HG03039 (cell line): Measurements from ENCODE around the gene NBPF3.
"Not testable (repeated sequence)": the region's sequence is repeated elsewhere in the genome, so short reads cannot be mapped to it uniquely, and the experiment has no call there.

Source experiments
- ATAC-seq: cut with Tn5 transposase; IDR thresholded peaks from one replicate; pipeline ENCODE4 v1.9.1; 2021; ENCODE audit warnings: mild to moderate bottlenecking, moderate library complexity; ENCODE audit not compliant: unreplicated experiment

NBPF3 gene

DNA sequence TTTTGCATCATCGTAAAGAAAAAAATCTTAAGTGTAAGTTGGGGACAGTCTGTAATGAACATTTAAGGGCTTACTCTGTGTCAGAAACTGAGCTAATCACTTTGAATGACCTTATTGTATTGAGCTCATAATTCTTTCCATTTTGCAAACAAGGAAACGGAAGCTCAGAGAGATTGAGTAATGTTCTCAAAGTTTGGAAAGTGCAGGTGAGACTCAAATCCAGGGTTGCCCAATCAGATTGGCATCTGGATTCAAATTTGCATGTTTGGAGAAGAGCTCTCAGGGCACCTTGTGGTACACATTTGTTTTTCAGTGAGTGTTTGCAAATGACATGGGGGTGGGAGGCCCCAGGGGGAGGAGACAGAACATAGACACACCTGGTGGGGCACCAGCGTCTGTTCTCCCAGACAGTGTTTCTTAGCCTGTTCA is 77.2 kb downstream of the NBPF3 start:
- ATAC-seq = no peak

DNA sequence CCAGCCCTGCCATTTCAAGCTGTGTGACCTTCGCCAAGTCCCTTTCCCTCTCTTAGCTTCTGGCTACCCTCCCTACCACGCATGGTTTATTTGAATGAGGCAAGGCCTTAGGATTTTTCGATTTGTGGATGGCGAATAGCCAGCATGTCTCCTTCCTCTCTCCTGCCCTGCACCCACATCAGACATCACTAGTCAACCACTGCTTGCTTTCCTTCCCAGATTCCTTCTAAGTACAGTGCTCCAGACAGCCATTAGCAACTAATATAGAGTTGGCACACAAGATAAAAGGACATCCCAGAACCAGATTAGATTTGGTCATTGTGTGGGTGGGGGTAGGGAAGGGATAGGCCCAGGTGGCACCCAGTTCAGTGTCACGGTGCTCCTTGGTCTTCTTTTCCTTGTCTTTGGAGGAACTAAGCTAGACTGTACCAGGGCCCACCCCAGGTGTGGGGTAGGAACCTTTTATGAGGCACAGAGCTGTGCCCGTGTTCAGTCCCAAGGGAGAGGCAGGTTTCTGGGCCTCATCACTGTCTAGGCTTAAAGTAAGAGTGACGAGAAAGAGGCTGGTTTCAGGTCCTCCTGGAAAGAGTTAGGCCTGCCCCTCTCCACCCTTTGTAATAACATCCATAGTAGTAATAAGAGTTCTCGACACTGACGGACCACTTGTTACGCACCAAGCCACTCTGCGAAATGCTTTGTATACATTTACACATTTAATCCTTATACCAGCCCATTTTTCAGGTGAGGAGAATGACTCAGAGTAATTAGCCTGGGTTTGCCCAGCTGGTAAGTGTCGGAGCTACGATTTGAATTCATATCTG is 77.9 kb downstream of the NBPF3 start:
- ATAC-seq = no peak

DNA sequence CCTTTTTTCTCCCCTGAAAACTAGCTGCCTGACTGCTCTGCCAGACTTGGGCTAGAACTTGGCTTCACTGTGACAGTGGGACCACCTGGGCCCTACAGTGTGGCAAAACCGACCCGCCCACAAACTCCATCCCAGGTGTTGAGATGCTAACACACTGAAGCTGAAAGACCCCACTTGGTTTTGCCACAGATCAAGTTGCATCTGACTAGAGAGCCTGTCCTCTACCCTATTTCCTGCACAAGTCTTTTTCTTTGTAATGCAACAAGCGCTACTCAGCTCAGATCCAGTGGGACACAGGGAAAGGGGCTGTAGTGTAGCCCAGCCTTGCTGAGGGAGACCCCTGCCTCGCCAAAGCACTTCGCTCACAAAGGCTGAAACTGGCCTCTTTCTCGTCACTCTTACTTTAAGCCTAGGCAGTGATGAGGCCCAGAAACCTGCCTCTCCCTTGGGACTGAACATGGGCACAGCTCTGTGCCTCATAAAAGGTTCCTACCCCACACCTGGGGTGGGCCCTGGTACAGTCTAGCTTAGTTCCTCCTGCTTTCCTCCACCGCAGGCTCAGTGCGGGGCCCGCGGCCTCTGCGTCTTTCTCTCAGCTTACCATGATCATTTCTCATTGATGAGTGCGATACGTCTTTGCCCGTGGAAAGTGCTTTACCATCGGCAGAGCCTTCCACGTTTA is 79.0 kb downstream of the NBPF3 start:
- no peak for ATAC-seq

DNA sequence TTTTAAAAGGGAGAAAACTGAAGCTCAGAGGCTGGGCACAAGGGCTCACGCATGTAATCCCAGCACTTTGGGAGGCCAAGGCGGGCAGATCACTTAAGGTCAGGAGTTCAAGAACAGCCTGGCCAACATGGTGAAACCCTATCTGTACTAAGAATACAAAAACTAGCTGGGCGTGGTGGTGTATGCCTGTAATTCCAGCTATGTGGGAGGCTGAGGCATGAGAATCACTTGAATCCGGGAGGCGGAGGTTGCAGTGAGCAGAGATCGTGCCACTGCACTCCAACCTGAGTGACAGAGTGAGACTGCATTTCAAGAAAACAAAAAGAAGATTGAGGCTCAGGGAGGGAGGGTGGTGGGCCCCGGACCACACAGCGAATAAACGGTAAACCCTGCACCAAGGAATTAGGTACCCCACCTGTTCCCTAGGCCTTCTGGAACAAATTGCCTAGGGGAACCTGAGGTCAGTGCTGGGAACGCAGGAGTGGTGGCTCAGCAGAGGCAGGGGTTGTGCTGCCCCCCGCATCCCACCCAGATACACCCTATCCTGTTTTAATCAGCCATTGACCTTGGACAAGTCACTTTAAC is 79.6 kb downstream of the NBPF3 start:
- not testable (repeated sequence) for ATAC-seq

DNA sequence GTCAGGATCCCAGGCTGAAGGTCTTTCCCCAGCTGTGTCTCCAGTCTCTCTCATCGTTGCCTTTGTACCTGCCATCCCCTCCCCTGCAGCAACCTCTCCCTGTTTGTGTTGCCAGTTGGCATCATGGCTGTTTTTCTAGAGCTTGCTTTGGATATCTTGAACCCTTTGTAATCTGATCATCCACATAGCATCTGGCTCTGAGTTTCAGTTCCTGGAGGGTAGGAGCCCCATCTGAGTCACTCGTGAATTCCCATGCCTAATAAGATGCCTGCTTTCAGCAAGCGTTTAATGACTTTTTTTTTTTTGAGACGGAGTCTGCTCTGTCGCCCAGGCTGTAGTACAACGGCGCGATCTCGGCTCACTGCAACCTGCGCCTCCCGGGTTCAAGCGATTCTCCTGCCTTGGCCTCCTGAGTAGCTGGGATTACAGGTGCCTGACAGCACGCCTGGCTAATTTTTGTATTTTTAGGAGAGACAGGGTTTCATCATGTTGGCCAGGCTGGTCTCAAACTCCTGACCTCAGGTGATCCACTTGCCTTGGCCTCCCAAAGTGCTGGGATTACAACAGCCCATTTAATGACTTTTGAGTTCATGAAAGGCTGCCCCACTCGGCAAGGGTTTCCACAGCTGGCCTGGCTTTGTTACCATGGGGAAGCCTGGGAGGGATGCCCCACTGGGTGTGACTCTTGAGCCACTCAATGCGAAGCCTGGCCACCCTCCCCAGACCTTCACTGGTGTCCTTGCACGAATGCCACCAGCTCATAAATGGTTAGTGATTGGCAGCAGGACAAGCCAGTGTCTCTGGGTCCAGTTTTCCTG is 81.2 kb downstream of the NBPF3 start:
- no peak for ATAC-seq

DNA sequence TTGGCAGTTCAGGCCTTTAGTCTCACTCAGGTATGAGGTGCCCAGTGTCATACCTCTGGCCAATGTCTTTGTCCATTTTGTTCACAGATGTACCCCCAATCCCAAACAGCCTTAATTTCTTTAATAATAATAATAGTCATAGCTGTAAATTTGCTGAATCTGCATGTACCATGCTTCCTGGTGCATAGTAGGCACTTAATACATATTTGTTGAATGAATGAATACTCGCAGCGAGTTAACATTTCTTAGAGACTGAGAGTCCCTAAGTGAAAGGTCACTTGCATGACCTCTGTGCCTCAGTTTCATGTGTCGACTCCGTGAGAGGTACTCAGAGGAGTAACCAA is 81.8 kb downstream of the NBPF3 start:
- ATAC-seq = no peak

DNA sequence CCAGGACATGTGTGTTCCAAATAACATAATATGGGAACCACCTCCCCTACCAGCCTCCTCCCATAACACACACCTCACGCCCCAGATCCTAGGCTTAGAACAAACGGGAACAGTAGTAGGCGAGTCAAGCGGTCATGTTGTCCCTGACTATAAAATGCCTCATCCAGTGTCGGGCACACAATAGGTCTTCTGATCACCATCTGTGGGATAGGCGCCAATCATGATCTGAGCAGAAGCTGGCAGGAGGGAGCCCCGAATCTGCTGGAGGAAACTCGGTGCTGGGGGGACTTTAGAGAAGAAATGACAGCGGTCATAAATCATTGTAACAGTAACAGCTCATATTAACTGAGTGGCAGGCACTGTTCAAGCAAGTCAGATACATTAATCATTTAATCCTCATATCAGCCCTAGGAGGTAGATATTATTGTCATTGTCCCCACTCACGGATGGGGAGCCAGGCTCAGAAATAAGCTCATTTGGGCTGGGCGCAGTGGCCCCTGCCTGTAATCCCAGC is 82.6 kb downstream of the NBPF3 start:
- ATAC-seq = no peak

DNA sequence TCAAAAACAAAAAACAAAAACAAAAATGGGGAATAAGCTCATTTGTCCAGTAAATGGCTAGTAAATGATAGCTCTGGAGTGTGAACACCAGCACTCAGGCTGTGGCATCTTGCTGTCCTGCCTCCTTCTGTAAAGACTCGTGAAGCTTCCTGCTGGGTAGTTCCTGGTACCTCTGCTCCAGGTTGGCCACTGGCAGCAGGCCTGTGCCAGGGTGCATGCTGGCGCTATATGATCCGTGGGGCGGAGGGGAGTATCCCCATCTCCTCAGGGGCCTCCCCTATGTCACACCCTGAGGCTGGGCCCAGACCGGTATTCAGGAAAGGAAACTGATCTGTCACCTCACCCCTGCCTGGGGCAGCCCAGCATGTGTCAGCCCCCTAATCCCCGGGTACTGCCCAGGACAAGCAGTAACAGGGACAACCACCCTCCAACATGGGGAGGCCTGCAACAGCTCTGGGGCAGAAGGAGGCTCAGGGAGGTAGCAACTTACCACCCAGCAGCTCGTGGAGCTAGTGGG is 83.4 kb downstream of the NBPF3 start:
- no peak for ATAC-seq

DNA sequence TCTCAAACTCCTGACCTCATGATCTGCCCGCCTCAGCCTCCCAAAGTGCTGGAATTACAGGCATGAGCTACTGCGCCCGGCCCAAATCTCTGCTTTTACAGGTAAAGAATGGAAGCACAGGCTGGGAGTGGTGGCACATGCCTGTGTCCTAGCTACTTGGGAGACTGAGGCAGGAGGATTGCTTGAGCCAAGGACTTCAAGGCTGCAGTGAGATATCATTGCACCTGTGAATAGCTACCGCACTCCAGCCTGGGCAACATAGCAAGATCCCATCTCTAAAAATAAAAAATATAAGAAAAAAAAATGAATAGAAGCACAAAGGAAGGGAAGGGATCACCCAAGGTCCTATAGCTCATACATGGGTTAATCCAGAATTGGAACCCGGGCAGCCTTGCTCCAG is 84.3 kb downstream of the NBPF3 start:
- ATAC-seq = no peak

DNA sequence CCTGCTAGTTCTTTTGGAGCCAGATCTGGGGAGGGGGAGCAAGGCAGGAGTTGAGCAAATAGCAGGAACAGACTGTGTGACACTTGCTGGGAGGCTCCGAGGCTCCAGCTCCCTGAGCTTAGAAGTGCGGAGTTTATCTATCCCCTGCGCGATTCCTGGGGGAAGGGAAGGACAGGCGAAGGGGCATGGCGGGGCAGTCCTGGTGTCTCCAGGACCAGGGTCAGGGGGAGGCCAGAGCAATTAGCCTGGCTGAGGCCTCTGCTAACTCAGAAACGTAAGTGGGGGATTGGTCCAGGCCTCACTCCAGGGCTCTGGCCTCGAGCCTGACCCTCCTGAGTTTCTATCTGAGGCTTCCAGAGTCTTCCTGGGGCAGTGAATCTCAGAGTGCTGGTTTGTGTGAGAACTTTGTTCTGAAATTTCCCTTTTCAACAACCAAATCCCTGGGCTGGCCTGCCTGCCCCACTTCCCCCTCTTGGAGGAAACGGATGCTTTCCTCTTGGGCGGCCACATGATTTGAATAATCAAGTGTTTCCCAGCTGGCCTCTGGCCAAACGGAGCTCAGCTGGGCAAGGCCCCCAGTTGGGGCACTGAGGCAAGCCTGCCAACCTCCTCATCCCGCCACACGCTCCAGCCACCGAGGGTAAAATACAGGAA is 84.9 kb downstream of the NBPF3 start:
- ATAC-seq = no peak

DNA sequence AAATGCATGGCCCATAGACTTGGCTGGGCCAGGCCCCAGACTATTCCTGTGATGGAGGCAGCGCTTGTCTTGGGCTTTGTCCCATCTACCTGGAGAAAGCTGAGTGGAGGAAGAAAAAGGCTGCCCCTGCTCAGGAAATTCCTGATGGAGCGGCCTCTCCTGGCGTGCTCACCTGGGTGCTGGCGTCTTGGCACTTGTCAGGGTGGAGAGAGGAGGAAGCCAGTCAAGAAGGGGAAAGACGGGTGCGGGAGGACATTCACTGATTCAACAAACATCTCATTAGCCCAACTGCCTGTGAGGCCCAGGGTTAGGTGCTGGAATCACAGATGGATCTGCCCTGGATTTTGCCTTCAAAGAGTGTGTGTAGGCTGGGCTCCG is 85.4 kb downstream of the NBPF3 start:
- no peak for ATAC-seq

DNA sequence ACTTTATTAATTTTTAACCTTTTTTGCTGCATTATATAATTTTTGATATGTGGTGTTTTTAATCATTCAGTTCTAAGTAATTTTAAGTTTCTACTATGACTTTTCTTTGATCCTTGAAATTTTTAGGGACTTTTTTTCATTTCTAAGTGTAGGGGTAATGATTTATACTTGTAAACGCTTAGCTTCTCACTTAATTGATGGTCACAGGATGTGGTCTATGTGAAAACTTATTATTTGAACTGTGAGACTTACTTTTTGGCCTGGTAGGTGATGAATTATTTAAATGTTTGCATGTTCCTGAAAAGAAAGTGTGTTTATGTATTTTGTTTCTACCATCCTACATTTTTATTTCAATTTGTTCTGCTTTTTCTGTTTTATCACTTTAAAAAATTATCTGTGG is 86.5 kb downstream of the NBPF3 start:
- no peak for ATAC-seq

DNA sequence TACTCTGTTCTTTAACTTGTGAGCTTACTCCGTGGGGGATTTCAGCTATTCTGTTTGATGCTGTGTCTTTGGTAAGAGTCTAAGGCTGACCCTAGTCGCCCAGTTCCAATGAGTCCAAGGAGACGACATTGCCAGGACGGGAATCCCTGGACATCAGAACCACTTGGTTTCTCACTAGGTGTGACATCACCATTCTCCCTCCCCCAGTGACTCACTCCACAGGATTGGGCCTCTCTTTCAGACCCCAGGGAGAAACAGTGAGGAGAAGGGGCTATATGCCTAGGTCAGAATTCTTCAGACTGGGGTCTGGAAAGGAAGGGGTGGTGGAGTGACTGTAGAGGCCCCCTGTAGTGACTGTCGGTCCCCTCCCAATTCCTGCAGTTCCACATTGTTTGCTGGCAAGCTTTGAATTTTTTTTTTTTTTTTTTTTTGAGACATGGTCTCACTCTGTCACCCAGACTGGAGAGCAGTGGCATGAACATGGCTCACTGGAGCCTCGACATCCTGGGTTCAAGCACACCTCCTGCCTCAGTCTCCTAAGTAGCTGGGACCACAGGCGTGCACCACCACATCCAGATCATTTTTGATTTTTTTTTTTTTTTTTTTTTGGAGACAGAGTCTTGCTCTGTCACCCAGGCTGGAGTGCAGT is 90.6 kb downstream of the NBPF3 start:
- ATAC-seq = no peak

DNA sequence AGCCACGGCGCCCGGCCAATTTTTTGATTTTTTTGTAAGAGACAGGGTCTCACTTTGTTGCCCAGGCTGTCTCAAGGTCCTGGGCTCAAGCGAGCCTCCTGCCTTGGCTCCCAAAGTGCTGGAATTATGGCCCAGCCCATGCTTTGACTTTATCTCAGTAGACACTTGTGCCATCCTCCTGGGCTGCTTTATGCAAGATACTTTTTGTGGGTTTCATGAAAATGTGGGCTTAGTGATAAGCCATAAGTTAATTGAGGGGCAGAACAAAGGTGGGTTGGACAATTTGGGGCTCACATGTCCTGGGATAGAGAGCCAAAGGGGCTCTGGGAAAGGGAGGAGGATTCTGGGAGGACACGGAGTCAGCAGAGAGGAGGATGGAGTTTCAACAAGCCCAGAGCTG is 91.3 kb downstream of the NBPF3 start:
- ATAC-seq = no peak

DNA sequence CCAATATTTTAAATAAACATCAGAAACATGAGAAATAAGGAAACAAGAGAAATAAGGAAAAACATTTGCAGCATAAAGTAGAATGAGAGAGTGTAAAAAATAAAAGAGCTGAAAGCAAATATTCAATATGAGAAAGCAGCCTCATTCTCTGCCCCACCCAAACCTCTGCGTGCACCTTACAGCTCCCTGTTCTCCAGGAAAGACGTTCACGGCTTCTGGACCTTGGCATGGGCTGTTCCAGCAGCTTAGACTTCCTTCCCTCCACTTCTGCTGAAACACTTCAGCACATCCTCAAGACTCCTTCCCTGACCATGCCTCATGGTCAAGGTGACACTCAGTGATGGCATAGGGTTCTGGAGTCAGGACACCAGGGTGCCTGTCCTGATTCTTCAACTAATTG is 92.6 kb downstream of the NBPF3 start:
- ATAC-seq = no peak

DNA sequence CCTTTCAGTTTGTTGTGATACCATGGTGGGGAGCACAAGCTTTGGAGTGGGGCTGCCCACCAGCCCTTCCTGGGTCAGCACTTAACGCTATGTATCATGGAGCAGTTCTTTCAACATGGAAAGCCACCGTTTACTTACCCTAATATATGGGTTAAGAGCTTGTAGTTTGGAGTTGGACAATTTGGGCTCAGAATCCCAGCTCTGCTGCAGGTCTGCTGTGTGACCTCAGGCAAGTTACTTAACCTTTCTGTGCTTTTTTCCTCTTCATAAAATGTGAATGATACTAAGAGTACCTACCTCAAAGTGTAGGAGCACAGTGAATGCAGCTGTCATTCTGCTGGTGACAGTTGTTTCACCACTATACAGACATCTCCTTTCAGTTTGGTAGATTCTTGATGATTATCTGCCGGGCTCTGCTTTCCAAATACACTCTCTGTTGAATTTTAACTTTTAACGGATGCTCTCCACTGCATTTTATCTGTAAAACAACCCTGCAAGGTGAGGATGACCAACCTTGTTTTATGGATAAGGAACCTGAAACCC is 93.1 kb downstream of the NBPF3 start:
- no peak for ATAC-seq

DNA sequence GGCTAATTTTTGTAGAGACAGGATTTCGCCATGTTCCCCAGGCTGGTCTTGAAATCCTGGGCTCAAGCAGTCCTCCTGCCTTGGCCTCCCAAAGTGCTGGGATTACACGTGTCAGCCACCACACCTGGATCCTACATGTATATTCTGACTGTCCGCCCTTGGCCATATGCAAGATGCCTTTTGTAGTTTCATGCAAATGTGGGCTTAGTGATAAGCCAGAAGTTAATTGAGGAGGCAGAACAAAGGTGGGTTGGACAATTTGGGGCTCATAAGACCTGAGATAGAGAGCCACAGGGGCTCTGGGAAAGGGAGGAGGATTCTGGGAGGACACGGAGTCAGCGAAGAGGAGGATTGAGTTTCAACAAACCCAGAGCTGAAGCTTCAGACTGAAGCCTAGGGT is 94.2 kb downstream of the NBPF3 start:
- no peak for ATAC-seq
